Tibial nerve (tissue), 4 donors: ENCODE measurements around the gene CALR. TPM values are rescaled to one million over a fixed set of nuclear protein-coding genes. Genes with fewer than 3 reads are reported as not detected.
"Not testable (repeated sequence)": the region's sequence is repeated elsewhere in the genome, so short reads cannot be mapped to it uniquely, and the experiment has no call there.

Experiments
- DNase-seq, 2 donors: peaks; one replicate each; pipeline ENCODE4 v3.0.0-alpha.2; 2019; ENCODE audit warnings: low spot score in 2 of 2
- H3K27ac ChIP-seq, 4 donors: fragments of 200-600 bp; sonication (generic) in 3 of 4; one replicate each; pipeline ENCODE4 v1.5.1; 2017 to 2019; ENCODE audit warnings: mild to moderate bottlenecking in 1 of 4
- H3K27me3 ChIP-seq, 2 donors: fragments of 200-600 bp; sonication (generic) in 1 of 2; one replicate each; pipeline versions ENCODE4 v1.5.1 to v1.6.0; 2017 to 2019
- H3K36me3 ChIP-seq, 3 donors: fragments of 200-600 bp; sonication (generic); one replicate each; pipeline ENCODE4 v1.5.1; 2018 to 2019
- H3K4me1 ChIP-seq, 4 donors: fragments of 200-600 bp; sonication (generic) in 3 of 4; one replicate each; pipeline ENCODE4 v1.5.1; 2017 to 2019
- H3K4me3 ChIP-seq, 4 donors: fragments of 200-600 bp; sonication (generic) in 3 of 4; one replicate each; pipeline ENCODE4 v1.5.1; 2017 to 2019; ENCODE audit warnings: mild to moderate bottlenecking in 1 of 4, moderate library complexity in 1 of 4
- H3K9me3 ChIP-seq, 4 donors: fragments of 200-600 bp; sonication (generic) in 3 of 4; one replicate each; pipeline ENCODE4 v1.5.1; 2017 to 2019
- CTCF ChIP-seq, 5 experiments: fragments of 200-600 bp in 3 of 5; fragments of 450-650 bp in 2 of 5; sonication (generic) in 3 of 5; IDR thresholded peaks; one replicate each; pipeline ENCODE4 v1.5.1; 2016 to 2019; ENCODE audit warnings: antibody characterized with exemption in 5 of 5, mild to moderate bottlenecking in 3 of 5, moderate library complexity in 2 of 5
- EP300 ChIP-seq, 2 donors: sonication (generic); formaldehyde crosslinking; IDR thresholded peaks; one replicate each; pipeline ENCODE4 v1.6.1; 2017; ENCODE audit warnings: antibody characterized with exemption in 2 of 2, mild to moderate bottlenecking in 1 of 2
- POLR2A ChIP-seq, 2 donors: fragments of 450-650 bp; IDR thresholded peaks; one replicate each; pipeline ENCODE4 v1.6.1; 2017; ENCODE audit warnings: antibody characterized with exemption in 2 of 2, mild to moderate bottlenecking in 2 of 2, moderate library complexity in 2 of 2
- WGBS, 2 donors: methylation state at CpG; one replicate each; pipeline ENCODE4 v1.1.5; 2018; 5-methylcytosine and 5-hydroxymethylcytosine counted together
- total RNA-seq, 4 donors: library from RNA; depleted of rRNA; stranded (reverse); fragments of >200 nt; gene quantifications; one replicate each; pipeline ENCODE4 v1.1.0, GENCODE V29; 2016

Gene CALR
- total RNA-seq, result 100 to 1,000 TPM; 173 to 398 (median 313) TPM

DNA sequence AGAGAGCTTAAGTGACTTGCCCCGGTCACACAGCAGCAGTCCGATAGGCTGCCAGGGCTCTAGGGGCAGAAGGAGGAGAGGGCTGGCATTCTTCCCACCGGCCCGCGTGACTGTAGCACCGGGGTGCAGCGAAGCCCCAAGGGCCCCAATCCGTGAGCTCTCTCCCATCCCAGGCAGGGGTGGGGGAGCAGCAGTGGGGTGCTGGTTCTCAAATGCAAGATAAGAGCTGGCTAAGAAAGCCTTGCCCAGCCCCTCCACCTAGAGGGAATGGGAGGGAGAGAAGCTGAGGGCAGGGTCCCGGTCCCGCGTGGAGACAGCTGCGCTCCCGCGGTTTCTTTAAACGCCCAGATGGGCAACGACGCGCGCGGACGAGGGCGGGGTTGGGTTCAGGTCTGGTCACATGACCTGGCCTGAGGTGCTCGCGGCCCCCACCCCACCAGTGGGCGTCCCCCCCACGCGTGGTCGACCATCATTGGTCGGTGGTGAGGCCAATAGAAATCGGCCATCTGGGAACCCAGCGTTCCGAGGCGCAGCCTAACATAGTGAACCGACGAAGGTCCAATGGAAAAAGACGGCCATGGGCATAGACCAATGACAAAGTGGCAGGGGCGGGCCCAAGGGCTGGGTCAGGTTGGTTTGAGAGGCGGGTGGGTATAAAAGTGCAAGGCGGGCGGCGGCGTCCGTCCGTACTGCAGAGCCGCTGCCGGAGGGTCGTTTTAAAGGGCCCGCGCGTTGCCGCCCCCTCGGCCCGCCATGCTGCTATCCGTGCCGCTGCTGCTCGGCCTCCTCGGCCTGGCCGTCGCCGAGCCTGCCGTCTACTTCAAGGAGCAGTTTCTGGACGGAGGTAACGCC lies at the start of gene CALR:
TSS of gene CALR (plus strand) at position 683 of the 852 bp plus-strand sequence. CDS start at position 754, 71 bp downstream.
- TF ChIP-seq POLR2A (IDR thresholded peaks at IDR 0.05) (peak; percentile 100), EP300 (IDR thresholded peaks at IDR 0.05) (peak; percentile 78 to 99), CTCF (IDR thresholded peaks at IDR 0.05) (peak in 2 of 5 experiments; percentile 66 to 67)
- peak; percentile 99 to 100 for DNase-seq
- peak within 1 kb of the TSS; percentile 80 to 99 (median 92) for H3K4me3 ChIP-seq
- peaks cover 2 to 33% (median 28%) of the 10 kb centered on the region in 3 donors for H3K36me3 ChIP-seq
- WGBS, 2 donors, result 0 to 3% methylated on average over 19 to 31 of the region's 63 CpGs
- peak within 1 kb of the TSS; percentile 82 to 95 (median 90) for H3K27ac ChIP-seq
- H3K27me3 ChIP-seq, result no peaks in the 10 kb centered on the region
- no peaks in the 10 kb centered on the region for H3K9me3 ChIP-seq
- H3K4me1 ChIP-seq, result peaks cover 0 to 52% (median 23%) of the 10 kb centered on the region in 4 donors

GRCh38 chr19:12890299-12890786 lies 48.1 kb upstream of the CALR start:
- Histone ChIP-seq H3K27ac (peak overlapping the region; percentile 9 to 93 (median 86)), H3K36me3 (peaks cover 0 to 24% (median 4%) of the 10 kb centered on the region in 3 donors), H3K4me1 (peaks cover 0 to 37% (median 18%) of the 10 kb centered on the region in 4 donors), H3K27me3 (peaks cover 0 to 18% of the 10 kb centered on the region in 2 donors), H3K4me3 (peak overlapping the region in 2 of 4 donors; percentile 89 to 100)
- 26 to 29% methylated on average over 10 of the region's 10 CpGs for WGBS, 2 donors
- H3K9me3 ChIP-seq, DNase-seq: not testable (repeated sequence)

DNA sequence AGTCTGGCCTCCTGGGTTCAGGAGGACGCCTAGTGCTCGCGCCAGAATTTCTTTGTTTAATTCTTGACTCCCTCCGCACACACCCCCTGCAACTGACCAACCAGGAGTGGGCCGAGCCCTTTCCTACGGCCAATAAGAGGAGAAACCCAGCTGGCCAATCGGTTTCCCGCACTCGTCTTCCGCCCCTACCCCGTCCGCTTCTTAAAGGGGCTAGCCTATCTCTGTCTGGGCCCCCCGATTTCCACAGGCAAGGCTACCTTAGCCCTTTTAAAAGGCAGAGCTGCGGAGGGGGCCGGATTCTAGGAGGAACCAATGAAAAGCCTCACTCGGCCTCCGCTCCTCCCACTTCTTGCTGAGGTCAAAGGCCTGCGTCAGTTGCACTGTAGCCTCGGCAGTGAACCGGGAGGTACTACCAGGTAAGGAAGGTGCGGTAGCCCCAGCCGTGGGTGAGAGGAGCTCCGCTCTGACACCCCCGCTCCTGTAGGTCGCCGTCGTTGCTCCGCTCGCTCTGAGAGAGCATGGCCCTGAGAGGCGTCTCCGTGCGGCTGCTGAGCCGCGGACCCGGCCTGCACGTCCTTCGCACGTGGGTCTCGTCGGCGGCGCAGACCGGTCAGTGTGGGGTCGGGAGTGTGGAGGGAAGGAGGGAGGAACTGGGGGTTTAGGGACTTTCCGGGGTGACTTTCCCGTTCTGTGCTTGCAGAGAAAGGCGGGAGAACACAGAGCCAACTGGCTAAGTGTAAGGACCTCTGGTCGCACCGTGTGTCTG lies 47.4 kb upstream of the CALR start, which contains the start of gene GCDH:
TSS of gene GCDH (plus strand) at position 374 of the 766 bp plus-strand sequence. CDS start at position 519, 145 bp downstream.
- Histone ChIP-seq H3K4me3 (peak within 1 kb of the TSS; percentile 70 to 100 (median 94)), H3K9me3 (no peaks in the 10 kb centered on the region), H3K36me3 (peaks cover 0 to 29% (median 5%) of the 10 kb centered on the region in 3 donors), H3K4me1 (peaks cover 0 to 31% (median 15%) of the 10 kb centered on the region in 4 donors), H3K27ac (peak within 1 kb of the TSS; percentile 83 to 93 (median 88)), H3K27me3 (peaks cover 0 to 12% of the 10 kb centered on the region in 2 donors)
- TF ChIP-seq CTCF (IDR thresholded peaks at IDR 0.05), result peak in 2 of 5 experiments; percentile 27 to 57
- peak; percentile 94 to 95 for TF ChIP-seq EP300 (IDR thresholded peaks at IDR 0.05)
- TF ChIP-seq POLR2A (IDR thresholded peaks at IDR 0.05), result peak in 1 of 2 donors; percentile 63
- 0% methylated on average over 47 to 49 of the region's 49 CpGs for WGBS, 2 donors
- DNase-seq, result peak; percentile 96 to 97

DNA sequence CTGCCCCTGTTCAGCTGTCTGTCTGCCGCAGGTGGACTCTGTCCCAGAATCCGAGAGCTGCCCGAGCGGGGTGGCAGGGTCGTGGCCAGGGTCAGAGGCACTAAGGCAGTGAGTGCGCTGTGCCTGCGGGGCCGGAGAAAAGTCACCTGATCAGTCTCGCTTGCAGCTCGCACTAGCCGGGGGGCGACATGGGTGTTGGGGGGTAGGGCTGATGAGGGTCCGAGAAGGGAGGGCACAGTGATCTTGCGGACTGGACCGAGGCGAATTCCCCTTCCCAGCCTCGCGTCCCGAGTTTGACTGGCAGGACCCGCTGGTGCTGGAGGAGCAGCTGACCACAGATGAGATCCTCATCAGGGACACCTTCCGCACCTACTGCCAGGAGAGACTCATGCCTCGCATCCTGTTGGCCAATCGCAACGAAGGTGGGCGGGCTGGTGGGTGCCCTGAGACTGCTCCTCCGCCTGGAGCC lies 46.8 kb upstream of the CALR start:
- Histone ChIP-seq H3K36me3 (peaks cover 0 to 35% (median 11%) of the 10 kb centered on the region in 3 donors), H3K4me1 (peaks cover 0 to 29% (median 14%) of the 10 kb centered on the region in 4 donors), H3K27ac (peak overlapping the region; percentile 83 to 93 (median 88)), H3K4me3 (peak overlapping the region; percentile 70 to 100 (median 94)), H3K27me3 (peaks cover 0 to 6% of the 10 kb centered on the region in 2 donors), H3K9me3 (no peaks in the 10 kb centered on the region)
- WGBS, 2 donors, result 6 to 7% methylated on average over 23 of the region's 26 CpGs
- TF ChIP-seq POLR2A (IDR thresholded peaks at IDR 0.05) (no peak), EP300 (IDR thresholded peaks at IDR 0.05) (no peak), CTCF (IDR thresholded peaks at IDR 0.05) (no peak)
- no peak for DNase-seq

- Histone ChIP-seq H3K4me3 (no peak overlapping the region), H3K27ac (no peak overlapping the region), H3K9me3 (no peaks in the 10 kb centered on the region), H3K27me3 (no peaks in the 10 kb centered on the region), H3K36me3 (peaks cover 0 to 55% (median 17%) of the 10 kb centered on the region in 3 donors), H3K4me1 (peaks cover 0 to 29% (median 14%) of the 10 kb centered on the region in 4 donors)
- DNase-seq, result no peak
- TF ChIP-seq EP300 (IDR thresholded peaks at IDR 0.05) (no peak), CTCF (IDR thresholded peaks at IDR 0.05) (no peak), POLR2A (IDR thresholded peaks at IDR 0.05) (no peak)
- WGBS, 2 donors, result 93 to 100% methylated on average over 2 to 5 of the region's 5 CpGs
Measured at GRCh38 chr19:12893582-12893981, 44.8 kb upstream of the CALR start.
